A549 (cell line): Measurements from ENCODE around the gene OR14A16. TPM values are rescaled to one million over a fixed set of nuclear protein-coding genes. Genes with fewer than 3 reads are reported as not detected.

ENCODE experiments used
- ATAC-seq, 2 experiments: fragments of 200-7000 bp in 1 of 2; fragments of >200 bp in 1 of 2; cut with Nextera tagmentation in 1 of 2; cut with Tn5 transposase in 1 of 2; 3 replicates each; pipeline versions ENCODE4 v1.8.0 to v1.9.1; 2018 to 2020; ENCODE audit warnings: mild to moderate bottlenecking in 1 of 2, moderate library complexity in 1 of 2
- CTCF ChIA-PET: fragments of 300-600 bp; sonication (Branson Sonifier 250); formaldehyde crosslinking; extraction: SDS; loops from one replicate; lab custom pipeline; 2021; ENCODE audit warnings: antibody characterized with exemption, inconsistent platforms; lab: Yijun Ruan, JAX
- POLR2A ChIA-PET: fragments of 350-600 bp; formaldehyde crosslinking; extraction: SDS; loops from one replicate; lab custom pipeline; 2021; ENCODE audit warnings: antibody characterized with exemption, inconsistent platforms; lab: Yijun Ruan, JAX
- DNase-seq, 2 experiments: peaks; one replicate each; pipeline versions ENCODE4 v3.0.0 to v3.0.0-alpha.2; 2011 to 2016; ENCODE audit warnings: low read depth in 1 of 2, low spot score in 1 of 2
- FAIRE-seq: peaks from 2 replicates; lab custom pipeline; 2011; peaks lifted over from hg19 to GRCh38; lab: Jason Lieb, UNC
- H3K27ac ChIP-seq, 2 experiments: fragments of >200 bp; sonication (Bioruptor Twin); formaldehyde crosslinking; 3 replicates each; pipeline ENCODE4 v1.5.1; 2016 to 2017
- H3K4me1 ChIP-seq: fragments of >200 bp; sonication (Bioruptor Twin); formaldehyde crosslinking; 3 replicates; pipeline ENCODE4 v1.6.1; 2016
- H3K4me2 ChIP-seq: fragments of >200 bp; sonication (Bioruptor Twin); formaldehyde crosslinking; 3 replicates; pipeline ENCODE4 v1.6.1; 2016
- H3K4me3 ChIP-seq: fragments of >200 bp; sonication (Bioruptor Twin); formaldehyde crosslinking; 3 replicates; pipeline ENCODE4 v1.5.1; 2016
- H3K9me3 ChIP-seq: fragments of >200 bp; sonication (Bioruptor Twin); formaldehyde crosslinking; 3 replicates; pipeline ENCODE4 v1.6.1; 2016
- BCL3 ChIP-seq: fragments of >200 bp; sonication (Bioruptor Twin); formaldehyde crosslinking; IDR thresholded peaks from 3 replicates; pipeline ENCODE4 v1.6.1; 2016
- BHLHE40 ChIP-seq: IDR thresholded peaks from 2 replicates; pipeline ENCODE4 v1.6.1; 2012; ENCODE audit warnings: low read depth, low read length, inconsistent platforms
- CHD2 ChIP-seq: fragments of 150-350 bp; IDR thresholded peaks from 2 replicates; pipeline ENCODE4 v1.6.1; 2014; ENCODE audit warnings: low read length; ENCODE audit not compliant: partially characterized antibody
- EP300 ChIP-seq, 2 experiments: fragments of >200 bp; sonication (Bioruptor Twin); formaldehyde crosslinking; IDR thresholded peaks; 2 replicates in 1 of 2; 3 replicates in 1 of 2; pipeline ENCODE4 v1.6.1; 2016 to 2017
- ESRRA ChIP-seq: fragments of 150-350 bp; IDR thresholded peaks from 2 replicates; pipeline ENCODE4 v1.6.1; 2014; ENCODE audit warnings: mild to moderate bottlenecking, low read length, borderline replicate concordance
- FOSL2 ChIP-seq, 2 experiments: fragments of 450-650 bp in 1 of 2; fragments of >200 bp in 1 of 2; sonication (Bioruptor Twin) in 1 of 2; formaldehyde crosslinking; IDR thresholded peaks; 2 replicates each; pipeline versions ENCODE4 v1.5.0 to v1.6.1; 2016 to 2020; ENCODE audit warnings: mild to moderate bottlenecking in 1 of 2, moderate library complexity in 1 of 2
- FOXS1 ChIP-seq: fragments of 250-450 bp; sonication (Bioruptor Pico); IDR thresholded peaks from 2 replicates; pipeline ENCODE4 v1.5.0; 2020; ENCODE audit warnings: mild to moderate bottlenecking, moderate library complexity
- HDAC2 ChIP-seq: fragments of 200-600 bp; sonication (generic); IDR thresholded peaks from 2 replicates; pipeline ENCODE4 v1.6.1; 2016
- HEYL ChIP-seq: fragments of 250-450 bp; sonication (Bioruptor Pico); IDR thresholded peaks from 2 replicates; pipeline ENCODE4 v1.8.0; 2021; ENCODE audit warnings: mild to moderate bottlenecking, moderate library complexity
- HMGXB4 ChIP-seq: fragments of 250-450 bp; sonication (Bioruptor Pico); IDR thresholded peaks from 2 replicates; pipeline ENCODE4 v1.5.0; 2021; ENCODE audit warnings: mild to moderate bottlenecking, moderate library complexity, borderline replicate concordance
- KDM5A ChIP-seq: fragments of 200-600 bp; sonication (generic); IDR thresholded peaks from 2 replicates; pipeline ENCODE4 v1.6.1; 2016; ENCODE audit warnings: antibody characterized with exemption, mild to moderate bottlenecking
- MAFK ChIP-seq: fragments of 450-650 bp; IDR thresholded peaks from 2 replicates; pipeline ENCODE4 v1.6.1; 2014; ENCODE audit not compliant: partially characterized antibody
- MAZ ChIP-seq: fragments of 150-350 bp; IDR thresholded peaks from 2 replicates; pipeline ENCODE4 v1.6.1; 2014; ENCODE audit warnings: antibody characterized with exemption, low read depth, low read length, borderline replicate concordance
- NFE2L2 ChIP-seq: fragments of 150-350 bp; conservative IDR thresholded peaks from 2 replicates; pipeline ENCODE4 v1.6.1; 2014; ENCODE audit warnings: low read length
- NR3C1 ChIP-seq: fragments of >200 bp; sonication (Bioruptor Twin); formaldehyde crosslinking; IDR thresholded peaks from 3 replicates; pipeline ENCODE4 v1.6.1; 2017
- POLR2A ChIP-seq: IDR thresholded peaks from 2 replicates; pipeline ENCODE4 v1.6.1; 2012; ENCODE audit warnings: mild to moderate bottlenecking, low read length
- POLR2AphosphoS2 ChIP-seq: conservative IDR thresholded peaks from 2 replicates; pipeline ENCODE4 v1.6.1; 2012; ENCODE audit warnings: low read length, improper control_type of control experiment, inconsistent platforms
- RCOR1 ChIP-seq: fragments of 150-350 bp; IDR thresholded peaks from 2 replicates; pipeline ENCODE4 v1.6.1; 2014; ENCODE audit warnings: antibody characterized with exemption, low read length, low read depth
- RFX5 ChIP-seq: fragments of 450-650 bp; IDR thresholded peaks from 2 replicates; pipeline ENCODE4 v1.7.1; 2014; ENCODE audit warnings: antibody characterized with exemption, mild to moderate bottlenecking, moderate library complexity
- RNF2 ChIP-seq: fragments of 200-600 bp; sonication (generic); IDR thresholded peaks from 2 replicates; pipeline ENCODE4 v1.6.1; 2016; ENCODE audit warnings: low read depth, mild to moderate bottlenecking, antibody characterized with exemption, moderate library complexity, borderline replicate concordance
- SMC3 ChIP-seq: fragments of >200 bp; sonication (Bioruptor Twin); formaldehyde crosslinking; IDR thresholded peaks from 3 replicates; pipeline ENCODE4 v1.6.1; 2018; ENCODE audit warnings: inconsistent platforms
- SREBF2 ChIP-seq: fragments of 450-650 bp; IDR thresholded peaks from 2 replicates; pipeline ENCODE4 v1.6.1; 2014; ENCODE audit warnings: mild to moderate bottlenecking, moderate library complexity
- USF2 ChIP-seq: fragments of 450-650 bp; IDR thresholded peaks from 2 replicates; pipeline ENCODE4 v1.6.1; 2014; ENCODE audit warnings: antibody characterized with exemption
- ZC3H11A ChIP-seq: fragments of 450-650 bp; IDR thresholded peaks from 2 replicates; pipeline ENCODE4 v1.6.1; 2014; ENCODE audit warnings: antibody characterized with exemption, mild to moderate bottlenecking
- ZFP36 ChIP-seq: fragments of 450-650 bp; IDR thresholded peaks from 2 replicates; pipeline ENCODE4 v1.6.1; 2014; ENCODE audit warnings: borderline replicate concordance; ENCODE audit not compliant: partially characterized antibody
- ZNF302 ChIP-seq: fragments of 250-450 bp; sonication (Bioruptor Pico); IDR thresholded peaks from 2 replicates; pipeline ENCODE4 v1.9.0; 2021; ENCODE audit warnings: inconsistent platforms, mild to moderate bottlenecking, moderate library complexity
- WGBS: methylation state at CpG from one replicate; pipeline ENCODE4 v1.1.6; 2017; ENCODE audit errors: missing lambda C conversion rate; 5-methylcytosine and 5-hydroxymethylcytosine counted together
- polyA plus RNA-seq, 4 experiments: library from polyadenylated mRNA; depleted of rRNA in 3 of 4; stranded (reverse); fragments of >200 nt; fragmentation: RNase III in 1 of 4; extraction: RNeasy Plus Mini Kit Qiagen cat#74134 plus additional on column Dnase treatment in 1 of 4; gene quantifications; 2 replicates in 3 of 4; 3 replicates in 1 of 4; pipeline ENCODE4 v1.2.3, GENCODE V29; 2011 to 2017

Gene OR14A16
- polyA plus RNA-seq, 2 of the 4 experiments (the other 2 are of a cell fraction) = not detected

- 27% methylated on average over 2 of the region's 2 CpGs for WGBS
- no peaks in the 10 kb centered on the region for H3K9me3 ChIP-seq
- no peak within 1 kb of the TSS for H3K4me3 ChIP-seq
- no peak for FAIRE-seq
- no peak for DNase-seq
- H3K4me2 ChIP-seq = no peak within 1 kb of the TSS
- ChIA-PET POLR2A (no interaction called here), CTCF (no interaction called here)
- TF ChIP-seq NFE2L2 (no peak), HMGXB4 (CRISPR knock-in tag) (no peak), BCL3 (no peak), SREBF2 (no peak), POLR2A (no peak), FOXS1 (no peak), RNF2 (no peak), CHD2 (no peak), KDM5A (no peak), BHLHE40 (no peak)
- no peak within 1 kb of the TSS for H3K27ac ChIP-seq
- ATAC-seq = no peak
- no peaks in the 10 kb centered on the region for H3K4me1 ChIP-seq
Observed at GRCh38 chr1:247841796-247842195, 17.9 kb upstream of the OR14A16 start, which contains the start of gene OR11L1. TSS of gene OR11L1 (minus strand) at chr1:247841896. CDS start at chr1:247841896, 0 bp downstream.

GRCh38 chr1:247840818-247841217 is 16.9 kb upstream of the OR14A16 start:
- DNase-seq = no peak
- TF ChIP-seq SMC3 (no peak), MAFK (no peak), POLR2AphosphoS2 (no peak), KDM5A (no peak), RCOR1 (no peak), USF2 (no peak), MAZ (no peak), HEYL (CRISPR knock-in tag) (no peak), HDAC2 (no peak), ZFP36 (no peak), ESRRA (no peak), NR3C1 (no peak), ZNF302 (CRISPR knock-in tag) (no peak), ZC3H11A (no peak), FOSL2 (IDR thresholded peaks at IDR 0.05) (no peak), FOSL2 (CRISPR knock-in tag; IDR thresholded peaks at IDR 0.05) (no peak), NFE2L2 (no peak)
- TF ChIP-seq, all 56 proteins: peak for 0
- FAIRE-seq (no peak), ATAC-seq (no peak)
- H3K27ac ChIP-seq = no peak overlapping the region
- no peaks in the 10 kb centered on the region for H3K9me3 ChIP-seq
- WGBS = 11% methylated on average over 2 of the region's 2 CpGs
- H3K4me1 ChIP-seq = no peaks in the 10 kb centered on the region
- no peak overlapping the region for H3K4me2 ChIP-seq
- ChIA-PET POLR2A (no interaction called here), CTCF (no interaction called here)
- H3K4me3 ChIP-seq = no peak overlapping the region

- 3% methylated on average over 6 of the region's 6 CpGs for WGBS
Observed at GRCh38 chr1:247833601-247834000, 9.7 kb upstream of the OR14A16 start.

More at GRCh38 chr1:247833601-247834000, 9.7 kb upstream of the OR14A16 start:
- TF ChIP-seq EP300 (IDR thresholded peaks at IDR 0.05) = no peak
- no peak for TF ChIP-seq FOXS1
- TF ChIP-seq RFX5 = no peak
- no peak for TF ChIP-seq HDAC2
- ChIA-PET CTCF (no interaction called here), POLR2A (no interaction called here)
- DNase-seq = no peak
- Histone ChIP-seq H3K4me3 (no peak overlapping the region), H3K27ac (no peak overlapping the region), H3K4me1 (no peaks in the 10 kb centered on the region), H3K4me2 (no peak overlapping the region), H3K9me3 (no peaks in the 10 kb centered on the region)
- no peak for ATAC-seq
- FAIRE-seq = no peak
